ENCODE results near the gene L3MBTL3. TPM values are rescaled to one million over a fixed set of nuclear protein-coding genes. Genes with fewer than 3 reads are reported as not detected.

L3MBTL3 gene
- 28.5 and 54.6 TPM in 2 replicates for total RNA-seq (2014; rRNA removed; shearing (Covaris generic))

DNA sequence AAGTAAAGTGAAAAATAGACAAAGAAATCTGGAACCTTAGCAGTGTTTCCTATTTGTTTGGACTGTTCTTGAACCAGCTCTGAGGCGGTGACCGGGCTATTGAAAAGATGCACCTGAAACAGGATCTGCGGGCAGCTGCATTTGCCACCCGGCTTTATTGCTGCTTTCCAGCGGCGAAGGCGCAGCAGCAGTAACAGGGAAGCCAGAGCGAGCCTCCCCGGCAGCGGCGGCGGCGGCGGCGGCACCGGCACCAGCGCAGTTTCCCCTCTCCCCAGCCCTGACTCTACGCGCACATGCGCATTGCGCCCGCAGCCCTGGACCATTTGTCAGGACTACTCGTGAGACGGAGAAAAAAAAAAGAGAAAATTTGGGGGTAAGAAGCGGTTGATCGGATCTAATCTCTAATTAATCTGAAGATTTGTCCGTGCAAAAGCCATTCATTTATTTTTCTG is at the start of gene L3MBTL3:
L3MBTL3 (plus strand) TSS at position 290 of the 452 bp plus-strand sequence. CDS start 24,119 bp downstream, outside the sequence.
- in situ Hi-C loops (cut with HindIII; ENCODE audit: low sequenced_read_pairs): loop anchor here (25.0 kb wide), 1 partner anchor 431 kb away; no protein-coding TSS in a partner anchor
- peak; percentile 76 for DNase-seq (ENCODE audit: low spot score)

GRCh38 chr6:129969064-129969463 is 49.3 kb upstream of the L3MBTL3 start:
- in situ Hi-C loops (cut with HindIII; ENCODE audit: low sequenced_read_pairs): no loop called here
- no peak for DNase-seq (ENCODE audit: low spot score)

GRCh38 chr6:129976110-129976509 is 42.3 kb upstream of the L3MBTL3 start:
- in situ Hi-C loops (cut with HindIII; ENCODE audit: low sequenced_read_pairs): no loop called here
- DNase-seq (ENCODE audit: low spot score): no peak

DNA sequence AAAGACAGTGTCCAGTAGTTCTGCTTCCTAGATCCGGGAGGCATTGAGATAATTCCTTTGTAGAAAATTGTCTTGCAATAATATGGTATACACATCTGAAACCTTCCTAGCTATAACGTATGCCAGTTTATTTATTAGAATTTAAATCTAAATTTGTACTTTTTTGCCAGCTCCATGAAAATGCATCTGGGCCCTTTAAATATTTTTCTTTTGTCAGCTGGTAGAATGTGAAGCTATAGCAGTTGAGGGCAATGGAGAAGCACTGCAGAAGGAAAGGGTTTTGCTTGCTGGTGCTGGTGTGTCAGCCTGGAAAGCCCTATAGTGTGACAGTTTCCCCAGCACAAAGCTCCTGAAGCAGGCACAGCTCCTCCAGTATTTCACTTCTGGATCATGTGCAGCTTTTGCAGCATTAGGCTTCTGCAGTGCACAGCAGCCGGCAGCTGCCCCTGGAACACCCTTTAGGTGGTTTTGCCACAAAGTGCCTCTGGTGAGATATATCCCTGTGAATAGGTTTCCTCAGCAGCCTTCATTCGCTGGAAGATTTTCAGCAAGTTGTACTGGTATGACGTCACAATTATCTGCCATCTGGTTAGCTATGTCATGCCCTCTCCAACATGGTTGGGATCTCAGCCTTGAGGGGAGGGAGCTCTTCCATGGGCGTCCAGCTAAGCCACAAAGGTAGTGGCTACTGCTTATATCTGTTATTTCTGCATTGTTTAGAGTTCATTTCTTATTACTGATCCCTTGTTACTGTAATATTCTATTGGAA is 40.0 kb upstream of the L3MBTL3 start:
- no peak for DNase-seq (ENCODE audit: low spot score)
- in situ Hi-C loops (cut with HindIII; ENCODE audit: low sequenced_read_pairs): no loop called here

GRCh38 chr6:129980821-129981220 is 37.6 kb upstream of the L3MBTL3 start:
- DNase-seq (ENCODE audit: low spot score): no peak
- in situ Hi-C loops (cut with HindIII; ENCODE audit: low sequenced_read_pairs): no loop called here

GRCh38 chr6:129981598-129981997 is 36.8 kb upstream of the L3MBTL3 start:
- DNase-seq (ENCODE audit: low spot score): peak; percentile 15
- in situ Hi-C loops (cut with HindIII; ENCODE audit: low sequenced_read_pairs): no loop called here

DNA sequence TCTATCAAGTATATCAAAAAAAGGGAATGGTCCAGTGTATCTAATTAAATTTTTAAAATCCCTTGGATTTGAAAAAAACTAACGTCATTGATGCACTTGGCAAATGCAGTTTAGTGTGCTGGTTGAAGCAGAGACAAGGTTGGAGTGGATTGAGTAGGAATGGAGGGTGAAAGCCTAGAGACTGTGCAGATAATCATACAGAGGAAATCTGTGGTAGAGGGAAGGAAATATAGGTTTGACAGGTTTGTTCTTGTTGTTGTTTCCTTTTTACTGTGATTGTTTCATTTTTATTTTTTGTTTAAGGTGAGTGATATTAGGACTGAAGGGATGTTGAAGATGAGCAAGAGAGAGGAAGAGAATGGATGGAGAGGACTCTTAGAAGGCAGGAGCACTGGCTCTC is 29.0 kb upstream of the L3MBTL3 start:
- in situ Hi-C loops (cut with HindIII; ENCODE audit: low sequenced_read_pairs): no loop called here
- no peak for DNase-seq (ENCODE audit: low spot score)

DNA sequence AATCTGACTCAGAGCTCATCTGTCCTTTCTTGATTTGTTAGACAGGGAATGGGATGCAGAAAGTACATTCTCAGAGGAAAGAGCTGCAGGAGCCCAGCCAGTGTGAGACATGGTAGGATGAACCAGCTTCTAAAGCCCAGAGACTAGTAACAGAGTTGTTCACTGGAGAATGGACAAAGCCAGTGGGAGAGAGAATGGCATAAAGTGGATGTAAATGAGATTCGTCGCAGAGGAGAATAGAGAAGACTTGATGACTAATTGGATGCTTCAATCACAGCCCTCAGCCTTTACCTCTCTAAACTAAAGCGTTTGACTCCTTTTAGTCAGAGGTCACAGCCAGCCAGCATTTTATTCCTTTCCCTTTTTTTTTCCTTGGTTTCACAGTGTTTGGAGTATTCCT is 25.5 kb upstream of the L3MBTL3 start:
- in situ Hi-C loops (cut with HindIII; ENCODE audit: low sequenced_read_pairs): no loop called here
- DNase-seq (ENCODE audit: low spot score): no peak

GRCh38 chr6:129994410-129994809 is 24.0 kb upstream of the L3MBTL3 start:
- no peak for DNase-seq (ENCODE audit: low spot score)
- in situ Hi-C loops (cut with HindIII; ENCODE audit: low sequenced_read_pairs): no loop called here

DNA sequence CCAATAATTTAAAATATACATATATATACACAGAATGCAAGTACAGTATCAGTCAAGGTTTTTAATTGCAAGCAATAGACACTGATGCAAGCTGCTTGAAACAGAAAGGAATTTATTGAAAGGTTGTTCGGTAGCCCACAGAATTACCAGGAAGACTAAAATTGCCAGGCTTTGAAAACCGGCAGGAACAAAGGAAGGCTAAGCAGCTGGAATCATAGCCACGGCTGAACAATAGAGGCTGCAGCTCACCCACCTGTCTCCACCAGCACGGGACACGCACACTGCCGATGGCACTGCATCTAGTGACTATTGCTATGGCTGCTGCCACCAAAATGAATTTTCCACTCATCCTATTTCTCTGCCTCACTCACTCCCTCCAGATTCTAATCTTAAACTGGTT is 22.0 kb upstream of the L3MBTL3 start:
- in situ Hi-C loops (cut with HindIII; ENCODE audit: low sequenced_read_pairs): no loop called here

GRCh38 chr6:130000526-130001421 is 17.6 kb upstream of the L3MBTL3 start:
- DNase-seq (ENCODE audit: low spot score): no peak
- in situ Hi-C loops (cut with HindIII; ENCODE audit: low sequenced_read_pairs): loop anchor here (25.0 kb wide), 1 partner anchor 413 kb away; no protein-coding TSS in a partner anchor

More for the DNA sequence above, 22.0 kb upstream of the L3MBTL3 start:
- DNase-seq (ENCODE audit: low spot score): no peak

DNA sequence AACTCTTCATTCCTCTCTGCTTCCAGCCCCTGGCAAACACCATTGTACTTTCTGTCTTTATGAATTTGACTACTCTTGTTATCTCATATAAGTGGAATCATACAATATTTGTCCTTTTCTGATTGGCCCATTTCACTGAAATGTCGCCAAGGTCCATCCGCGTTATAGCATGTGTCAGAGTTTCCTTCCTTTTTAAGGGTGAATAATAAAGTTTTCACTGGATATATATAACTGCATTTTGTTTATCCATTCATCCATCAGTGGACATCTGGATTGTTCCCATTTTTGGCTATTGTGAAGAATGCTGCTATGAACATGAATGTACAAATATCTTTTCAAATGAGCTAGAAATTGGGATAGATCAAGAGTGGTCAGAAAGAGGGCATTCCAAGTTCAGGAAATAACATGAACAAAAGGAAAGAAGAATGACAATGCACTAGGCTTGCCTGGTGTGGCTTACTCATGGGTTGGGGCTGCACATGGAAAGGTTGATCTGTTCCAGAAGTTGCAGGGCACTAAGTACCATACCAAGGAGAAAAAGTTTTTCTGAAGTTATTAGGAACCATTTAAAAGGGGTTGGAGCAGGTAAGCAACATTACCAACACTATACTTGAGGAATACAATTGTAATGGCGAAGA is 10.0 kb upstream of the L3MBTL3 start:
- DNase-seq (ENCODE audit: low spot score): no peak
- in situ Hi-C loops (cut with HindIII; ENCODE audit: low sequenced_read_pairs): loop anchor here (25.0 kb wide), 1 partner anchor 421 kb away; no protein-coding TSS in a partner anchor

GRCh38 chr6:130009146-130009545 is 9.2 kb upstream of the L3MBTL3 start:
- in situ Hi-C loops (cut with HindIII; ENCODE audit: low sequenced_read_pairs): loop anchor here (25.0 kb wide), 1 partner anchor 422 kb away; no protein-coding TSS in a partner anchor

GRCh38 chr6:130010387-130010786 is 8.0 kb upstream of the L3MBTL3 start:
- DNase-seq (ENCODE audit: low spot score): no peak
- in situ Hi-C loops (cut with HindIII; ENCODE audit: low sequenced_read_pairs): loop anchor here (25.0 kb wide), 1 partner anchor 423 kb away; no protein-coding TSS in a partner anchor

More at GRCh38 chr6:130009146-130009545, 9.2 kb upstream of the L3MBTL3 start:
- no peak for DNase-seq (ENCODE audit: low spot score)

DNA sequence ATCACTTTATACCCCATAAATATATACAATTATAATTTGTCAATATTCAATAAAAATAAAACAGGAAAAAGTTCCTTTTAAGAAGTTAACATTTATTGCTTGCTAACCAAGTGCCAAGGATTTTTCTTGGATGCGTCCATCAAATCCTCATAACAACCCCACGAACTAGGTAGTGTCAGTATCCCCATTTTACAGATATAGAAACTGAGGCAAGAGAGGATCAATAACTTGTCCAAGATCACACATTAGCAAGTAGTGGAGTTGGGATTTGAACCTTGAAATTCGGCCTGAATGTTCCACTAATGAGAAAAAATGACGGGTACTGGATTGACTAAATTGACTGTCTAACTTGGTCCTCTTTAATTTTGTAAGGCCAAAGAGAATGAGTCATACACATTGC is 5.7 kb upstream of the L3MBTL3 start:
- no peak for DNase-seq (ENCODE audit: low spot score)
- in situ Hi-C loops (cut with HindIII; ENCODE audit: low sequenced_read_pairs): loop anchor here (25.0 kb wide), 1 partner anchor 425 kb away; no protein-coding TSS in a partner anchor

DNA sequence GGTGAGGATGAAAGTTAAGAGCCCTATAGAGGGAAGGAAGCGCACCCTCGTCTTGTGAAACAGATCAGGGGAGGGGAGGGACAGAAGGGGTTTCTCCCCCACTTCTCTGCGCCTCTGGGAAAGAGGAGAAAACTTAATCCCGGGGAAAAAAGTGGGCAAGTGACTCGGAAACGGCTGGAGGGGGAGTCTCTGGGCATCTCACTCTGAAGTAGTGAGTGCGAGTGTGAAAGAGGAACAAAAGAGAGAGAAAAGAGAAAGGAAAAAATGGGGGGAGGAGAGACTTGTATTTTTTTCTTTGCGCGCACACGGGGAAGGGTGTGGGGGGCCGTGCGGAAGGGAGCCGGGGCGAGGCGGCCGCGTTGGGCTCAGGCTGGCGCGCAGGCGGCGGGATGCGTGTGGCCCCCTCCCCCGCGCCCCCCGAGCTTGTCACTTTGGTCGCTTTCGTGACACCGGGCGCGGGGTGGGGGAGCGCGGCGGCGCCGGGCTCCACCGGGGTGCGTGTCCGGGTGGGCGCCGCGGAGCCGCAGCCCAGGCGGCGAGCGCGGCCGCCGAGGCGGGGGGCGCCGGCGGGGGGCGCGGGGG is 454 bp downstream of the L3MBTL3 start:
- DNase-seq (ENCODE audit: low spot score): no peak
- in situ Hi-C loops (cut with HindIII; ENCODE audit: low sequenced_read_pairs): loop anchor here (25.0 kb wide), 1 partner anchor 432 kb away; no protein-coding TSS in a partner anchor

GRCh38 chr6:130019326-130020072 is 1.1 kb downstream of the L3MBTL3 start:
- in situ Hi-C loops (cut with HindIII; ENCODE audit: low sequenced_read_pairs): loop anchor here (25.0 kb wide), 1 partner anchor 432 kb away; no protein-coding TSS in a partner anchor
- DNase-seq (ENCODE audit: low spot score): peak; percentile 39

All from G401 (cell line).